ENCODE measurements around the gene PBOV1.

PBOV1 gene

GRCh38 chr6:138218449-138218848 is at the start of gene PBOV1:
Gene PBOV1, minus strand, starts transcription at chr6:138218491. Its CDS starts 96 bp downstream, at chr6:138218395.
- no peak for DNase-seq (ENCODE audit: low spot score)

GRCh38 chr6:138266095-138266494 is 47.8 kb upstream of the PBOV1 start:
- DNase-seq (ENCODE audit: low spot score), result no peak

- DNase-seq (ENCODE audit: low spot score), result no peak
Observed at GRCh38 chr6:138264372-138264880, 46.1 kb upstream of the PBOV1 start.

GRCh38 chr6:138263963-138264362 is 45.7 kb upstream of the PBOV1 start:
- DNase-seq (ENCODE audit: low spot score), result no peak

GRCh38 chr6:138261116-138261780 is 43.0 kb upstream of the PBOV1 start:
- no peak for DNase-seq (ENCODE audit: low spot score)

- DNase-seq (ENCODE audit: low spot score), result no peak
Observed at GRCh38 chr6:138258991-138259390, 40.7 kb upstream of the PBOV1 start.

- DNase-seq (ENCODE audit: low spot score), result no peak
Observed at GRCh38 chr6:138258197-138258596, 39.9 kb upstream of the PBOV1 start.

- DNase-seq (ENCODE audit: low spot score), result no peak
Observed at GRCh38 chr6:138257638-138258040, 39.3 kb upstream of the PBOV1 start.

GRCh38 chr6:138255443-138255842 is 37.2 kb upstream of the PBOV1 start:
- DNase-seq (ENCODE audit: low spot score), result no peak

- DNase-seq (ENCODE audit: low spot score), result no peak
Observed at GRCh38 chr6:138253731-138254130, 35.4 kb upstream of the PBOV1 start.

GRCh38 chr6:138250513-138251247 is 32.4 kb upstream of the PBOV1 start:
- no peak for DNase-seq (ENCODE audit: low spot score)

- no peak for DNase-seq (ENCODE audit: low spot score)
Observed at GRCh38 chr6:138250053-138250452, 31.8 kb upstream of the PBOV1 start.

GRCh38 chr6:138248878-138249277 is 30.6 kb upstream of the PBOV1 start:
- no peak for DNase-seq (ENCODE audit: low spot score)

- no peak for DNase-seq (ENCODE audit: low spot score)
Observed at GRCh38 chr6:138248011-138248410, 29.7 kb upstream of the PBOV1 start.

- DNase-seq (ENCODE audit: low spot score), result no peak
Observed at GRCh38 chr6:138246650-138247440, 28.6 kb upstream of the PBOV1 start.

GRCh38 chr6:138245751-138246150 is 27.5 kb upstream of the PBOV1 start:
- no peak for DNase-seq (ENCODE audit: low spot score)

- DNase-seq (ENCODE audit: low spot score), result no peak
Observed at GRCh38 chr6:138242987-138243592, 24.8 kb upstream of the PBOV1 start.

GRCh38 chr6:138241934-138242333 is 23.6 kb upstream of the PBOV1 start:
- DNase-seq (ENCODE audit: low spot score), result no peak

- no peak for DNase-seq (ENCODE audit: low spot score)
Observed at GRCh38 chr6:138241381-138241780, 23.1 kb upstream of the PBOV1 start.

GRCh38 chr6:138240476-138241245 is 22.4 kb upstream of the PBOV1 start:
- DNase-seq (ENCODE audit: low spot score), result no peak

- DNase-seq (ENCODE audit: low spot score), result no peak
Observed at GRCh38 chr6:138239774-138240173, 21.5 kb upstream of the PBOV1 start.

Measured in ecto neural progenitor cell (in vitro differentiated cells).